AG04450 (cell line): ENCODE data around the gene WDFY3. TPM values are rescaled to one million over a fixed set of nuclear protein-coding genes. Genes with fewer than 3 reads are reported as not detected.
A peak's percentile ranks its signal among the peaks of the same experiment; 100 is the strongest.

Experiments
- CTCF ChIA-PET: fragments of 300-600, 350-600 bp; formaldehyde crosslinking; extraction: SDS; loops from one replicate; lab custom pipeline; 2022; ENCODE audit warnings: antibody characterized with exemption, inconsistent platforms; lab: Charles Lee
- POLR2A ChIA-PET: fragments of 350-600 bp; formaldehyde crosslinking; extraction: SDS; loops from one replicate; lab custom pipeline; 2021; ENCODE audit warnings: antibody characterized with exemption, inconsistent platforms; lab: Yijun Ruan, JAX
- DNase-seq: peaks from one replicate; pipeline ENCODE4 v3.0.0-alpha.2; 2011; ENCODE audit warnings: low read depth, low spot score
- H3K27ac ChIP-seq: one replicate; pipeline ENCODE4 v1.5.1; 2012; ENCODE audit warnings: low read depth, low read length, control low read depth
- H3K27me3 ChIP-seq: one replicate; pipeline ENCODE4 v1.6.0; 2012; ENCODE audit warnings: low read length; ENCODE audit not compliant: control insufficient read depth, insufficient read depth
- H3K4me3 ChIP-seq: 2 replicates; pipeline ENCODE4 v1.5.1; 2011; ENCODE audit warnings: mild to moderate bottlenecking, low read depth, low read length, control low read depth
- H3K9me3 ChIP-seq: 2 replicates; pipeline ENCODE4 v1.5.1; 2012; ENCODE audit warnings: low read length; ENCODE audit not compliant: control insufficient read depth, insufficient read depth
- polyA plus RNA-seq: library from polyadenylated mRNA; depleted of rRNA; stranded (reverse); fragments of >200 nt; gene quantifications from 2 replicates; pipeline ENCODE4 v1.2.3, GENCODE V29; 2011
- TF ChIP-seq, protein P1 (sequence below): IDR thresholded peaks from 2 replicates; pipeline ENCODE4 v1.5.1; 2011; ENCODE audit warnings: low read depth, low read length, control low read depth, inconsistent platforms

Gene WDFY3
- polyA plus RNA-seq, 1 experiment, result 31.5 TPM

DNA sequence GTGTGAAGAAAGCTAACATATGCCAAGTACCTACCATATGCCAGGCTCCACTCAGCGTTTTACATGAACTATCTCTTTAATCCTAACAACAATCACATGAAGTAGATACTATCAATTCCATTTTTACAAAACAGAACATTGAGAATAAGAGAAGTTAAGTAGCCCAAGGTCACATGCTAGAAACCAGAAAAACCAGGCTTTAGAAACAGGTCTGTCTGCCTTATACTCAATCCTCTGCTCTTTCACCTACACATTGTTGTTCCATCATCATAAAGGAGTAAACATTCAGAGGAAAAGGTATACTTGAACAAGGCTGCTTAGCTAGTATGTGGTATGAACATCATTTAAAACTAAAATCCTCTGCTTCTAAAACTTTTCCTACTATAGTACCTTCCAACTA is 42.1 kb downstream of the WDFY3 start:
- no peaks in the 10 kb centered on the region for H3K27me3 ChIP-seq
- no peak for DNase-seq
- no peak overlapping the region for H3K4me3 ChIP-seq
- no peak overlapping the region for H3K27ac ChIP-seq
- ChIA-PET POLR2A (no interaction called here), CTCF (no interaction called here)
- TF ChIP-seq, protein P1, sequence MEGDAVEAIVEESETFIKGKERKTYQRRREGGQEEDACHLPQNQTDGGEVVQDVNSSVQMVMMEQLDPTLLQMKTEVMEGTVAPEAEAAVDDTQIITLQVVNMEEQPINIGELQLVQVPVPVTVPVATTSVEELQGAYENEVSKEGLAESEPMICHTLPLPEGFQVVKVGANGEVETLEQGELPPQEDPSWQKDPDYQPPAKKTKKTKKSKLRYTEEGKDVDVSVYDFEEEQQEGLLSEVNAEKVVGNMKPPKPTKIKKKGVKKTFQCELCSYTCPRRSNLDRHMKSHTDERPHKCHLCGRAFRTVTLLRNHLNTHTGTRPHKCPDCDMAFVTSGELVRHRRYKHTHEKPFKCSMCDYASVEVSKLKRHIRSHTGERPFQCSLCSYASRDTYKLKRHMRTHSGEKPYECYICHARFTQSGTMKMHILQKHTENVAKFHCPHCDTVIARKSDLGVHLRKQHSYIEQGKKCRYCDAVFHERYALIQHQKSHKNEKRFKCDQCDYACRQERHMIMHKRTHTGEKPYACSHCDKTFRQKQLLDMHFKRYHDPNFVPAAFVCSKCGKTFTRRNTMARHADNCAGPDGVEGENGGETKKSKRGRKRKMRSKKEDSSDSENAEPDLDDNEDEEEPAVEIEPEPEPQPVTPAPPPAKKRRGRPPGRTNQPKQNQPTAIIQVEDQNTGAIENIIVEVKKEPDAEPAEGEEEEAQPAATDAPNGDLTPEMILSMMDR, result no peak
- H3K9me3 ChIP-seq, result no peaks in the 10 kb centered on the region

DNA sequence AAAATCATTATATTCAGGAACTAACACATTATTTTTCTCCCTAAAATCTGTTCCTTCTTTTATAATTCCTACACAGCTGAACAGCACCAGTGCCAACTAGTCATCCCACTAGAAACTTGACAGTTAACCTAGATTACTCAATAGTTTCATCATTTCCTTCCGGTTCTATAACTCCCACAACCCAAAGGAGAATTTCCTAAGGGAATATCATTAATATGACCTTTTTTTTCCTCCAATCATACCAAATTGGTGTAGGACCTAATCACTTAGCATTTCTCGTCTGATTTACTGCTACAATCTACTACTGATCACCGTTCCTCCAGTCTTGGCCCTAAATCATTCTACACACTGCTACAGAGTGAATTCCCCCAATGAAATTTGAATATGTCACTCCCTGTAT is 45.9 kb downstream of the WDFY3 start:
- CTCF ChIA-PET, result no interaction called here

DNA sequence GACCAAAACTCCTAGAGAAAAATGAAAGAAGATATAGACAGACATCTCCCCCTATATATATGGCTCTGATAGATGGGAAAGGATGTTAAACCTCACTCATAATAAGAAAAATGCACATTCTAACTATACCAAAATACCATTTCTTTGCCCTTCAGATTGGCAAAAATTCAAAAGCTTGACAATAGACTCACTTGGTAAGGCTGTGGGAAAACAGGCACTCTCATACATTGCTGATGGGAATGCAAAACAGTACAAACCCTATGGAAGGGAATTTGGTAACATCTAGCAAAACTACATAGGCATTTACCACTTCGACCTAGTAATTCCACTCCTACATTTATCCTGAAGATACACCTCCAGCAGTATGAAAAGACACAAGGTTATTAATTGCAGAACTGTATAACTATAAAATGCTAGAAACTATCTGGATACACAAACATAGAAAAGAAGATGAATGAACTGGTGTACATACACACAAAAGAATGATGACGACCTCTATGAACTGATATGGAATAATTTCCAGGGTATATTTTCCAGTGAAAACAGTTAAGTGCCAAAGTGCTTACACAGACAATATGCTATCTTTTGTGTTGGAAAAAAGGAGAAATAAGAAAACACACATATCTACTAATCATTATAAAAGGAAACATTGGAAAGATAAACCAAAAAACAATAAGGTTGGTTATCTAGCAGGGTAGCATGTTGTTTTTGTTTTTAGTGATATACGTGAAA is 48.5 kb downstream of the WDFY3 start:
- Histone ChIP-seq H3K4me3 (no peak overlapping the region), H3K9me3 (no peaks in the 10 kb centered on the region), H3K27ac (no peak overlapping the region), H3K27me3 (no peaks in the 10 kb centered on the region)
- ChIA-PET POLR2A (no interaction called here), CTCF (no interaction called here)
- no peak for DNase-seq
- TF ChIP-seq, protein P1, result no peak

More for the DNA sequence above, 45.9 kb downstream of the WDFY3 start:
- TF ChIP-seq, protein P1, result no peak
- POLR2A ChIA-PET, result no interaction called here
- H3K27me3 ChIP-seq, result no peaks in the 10 kb centered on the region
- H3K4me3 ChIP-seq, result no peak overlapping the region
- peak; percentile 3 for DNase-seq
- H3K9me3 ChIP-seq, result no peaks in the 10 kb centered on the region
- H3K27ac ChIP-seq, result no peak overlapping the region

DNA sequence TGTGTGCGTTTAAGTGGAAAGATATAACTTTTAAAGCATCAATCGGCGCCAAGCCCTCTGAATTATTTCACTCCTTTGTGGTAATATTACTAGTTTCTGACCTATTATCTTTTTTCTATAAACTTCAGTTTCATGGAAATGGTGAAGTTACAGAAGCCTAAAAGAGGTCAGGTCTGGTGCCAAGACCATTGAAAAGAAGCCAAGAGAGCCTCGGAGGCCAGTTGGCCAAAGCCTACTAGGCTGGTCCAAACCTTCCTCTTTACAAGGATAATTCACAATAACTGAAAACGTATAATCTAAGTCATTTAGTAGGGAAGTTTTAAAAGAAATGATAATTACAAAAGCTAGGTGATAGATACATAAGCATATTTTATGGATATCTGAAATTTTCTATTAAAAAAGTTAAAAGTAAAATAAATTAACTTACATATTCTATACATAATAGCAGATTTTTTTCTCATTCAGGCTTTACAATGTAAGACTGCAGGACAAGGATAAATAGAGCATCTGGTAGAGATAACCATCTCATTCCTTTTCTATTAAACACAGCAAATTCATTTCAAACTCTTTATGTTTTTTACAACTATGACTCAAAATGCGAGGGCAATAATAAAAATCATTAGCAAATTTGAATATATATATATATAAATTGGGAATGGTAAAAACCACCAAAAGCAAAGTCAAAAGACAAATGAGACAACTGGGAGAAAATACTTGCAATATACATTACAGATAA is 49.2 kb downstream of the WDFY3 start:
- CTCF ChIA-PET, result no interaction called here

More for the DNA sequence above, 49.2 kb downstream of the WDFY3 start:
- no peak overlapping the region for H3K4me3 ChIP-seq
- no peak overlapping the region for H3K27ac ChIP-seq
- TF ChIP-seq, protein P1, result no peak
- H3K9me3 ChIP-seq, result no peaks in the 10 kb centered on the region
- DNase-seq, result no peak
- no peaks in the 10 kb centered on the region for H3K27me3 ChIP-seq
- POLR2A ChIA-PET, result no interaction called here
